ENCODE results near the gene ARID1B. TPM values are rescaled to one million over a fixed set of nuclear protein-coding genes. Genes with fewer than 3 reads are reported as not detected.

ARID1B gene
- total RNA-seq, 4 donors from 2014 or later = 87.1 to 194 (median 115) TPM

GRCh38 chr6:156809446-156810178, 32.4 kb downstream of the ARID1B start:
- intact Hi-C loops (cut with DNase I; ENCODE audit: low total_unique reads) (no loop called here), in situ Hi-C loops (cut with MboI; ENCODE audit: low pct_ligation_motif_present in 1 of 4, low pct_unique_long_range_greater_than_20kb in 1 of 4, low sequenced_read_pairs in 3 of 4) (no loop called here)
- no peaks in the 10 kb centered on the region for H3K36me3 ChIP-seq
- 92 to 100% methylated on average over 1 to 2 of the region's 2 CpGs for WGBS, 2 donors (ENCODE audit: low coverage in 1 of 2)
- H3K9me3 ChIP-seq = no peaks in the 10 kb centered on the region
- H3K4me1 ChIP-seq = peaks cover 10 to 36% (median 14%) of the 10 kb centered on the region in 4 donors
- H3K4me3 ChIP-seq = no peak overlapping the region
- no peak for DNase-seq
- TF ChIP-seq CTCF (IDR thresholded peaks at IDR 0.05) (no peak), POLR2AphosphoS5 (IDR thresholded peaks at IDR 0.05) (no peak), POLR2A (IDR thresholded peaks at IDR 0.05) (no peak), EP300 (IDR thresholded peaks at IDR 0.05; ENCODE audit: low read depth) (no peak)
- peak overlapping the region in 1 of 4 donors; percentile 8 for H3K27ac ChIP-seq
- H3K27me3 ChIP-seq = no peaks in the 10 kb centered on the region

- no peaks in the 10 kb centered on the region for H3K9me3 ChIP-seq
- in situ Hi-C loops (cut with MboI; ENCODE audit: low pct_ligation_motif_present in 1 of 4, low pct_unique_long_range_greater_than_20kb in 1 of 4, low sequenced_read_pairs in 3 of 4) (no loop called here), intact Hi-C loops (cut with DNase I; ENCODE audit: low total_unique reads) (no loop called here)
- TF ChIP-seq POLR2AphosphoS5 (IDR thresholded peaks at IDR 0.05) = no peak
- TF ChIP-seq EP300 (IDR thresholded peaks at IDR 0.05; ENCODE audit: low read depth) = no peak
- no peak for TF ChIP-seq POLR2A (IDR thresholded peaks at IDR 0.05)
- no peak for TF ChIP-seq CTCF (IDR thresholded peaks at IDR 0.05)
- WGBS, 2 donors (ENCODE audit: low coverage in 1 of 2) = 87 to 96% methylated on average over 5 to 8 of the region's 8 CpGs
- H3K4me1 ChIP-seq = peaks cover 10 to 47% (median 13%) of the 10 kb centered on the region in 4 donors
- DNase-seq = no peak
- no peaks in the 10 kb centered on the region for H3K36me3 ChIP-seq
- H3K4me3 ChIP-seq = no peak overlapping the region
- H3K27me3 ChIP-seq = no peaks in the 10 kb centered on the region
- no peak overlapping the region for H3K27ac ChIP-seq
Observed at GRCh38 chr6:156814036-156814581, 36.9 kb downstream of the ARID1B start.

- Histone ChIP-seq H3K27me3 (no peaks in the 10 kb centered on the region), H3K4me3 (no peak overlapping the region), H3K36me3 (no peaks in the 10 kb centered on the region), H3K4me1 (peaks cover 7 to 43% (median 17%) of the 10 kb centered on the region in 4 donors), H3K9me3 (no peaks in the 10 kb centered on the region), H3K27ac (peak overlapping the region in 2 of 4 donors; percentile 7 to 11)
- WGBS, 2 donors (ENCODE audit: low coverage in 1 of 2) = 73 to 80% methylated on average over 6 to 7 of the region's 7 CpGs
- in situ Hi-C loops (cut with MboI; ENCODE audit: low pct_ligation_motif_present in 1 of 4, low pct_unique_long_range_greater_than_20kb in 1 of 4, low sequenced_read_pairs in 3 of 4) (no loop called here), intact Hi-C loops (cut with DNase I; ENCODE audit: low total_unique reads) (no loop called here)
- peak in 2 of 3 donors; percentile 30 to 32 for TF ChIP-seq POLR2AphosphoS5 (IDR thresholded peaks at IDR 0.05)
- no peak for TF ChIP-seq CTCF (IDR thresholded peaks at IDR 0.05)
- peak; percentile 35 for DNase-seq
Observed at GRCh38 chr6:156816505-156816904, 39.3 kb downstream of the ARID1B start.

GRCh38 chr6:156820089-156820798, 43.1 kb downstream of the ARID1B start:
- no peak for TF ChIP-seq POLR2AphosphoS5 (IDR thresholded peaks at IDR 0.05)
- no peak for TF ChIP-seq EP300 (IDR thresholded peaks at IDR 0.05; ENCODE audit: low read depth)
- no peak for TF ChIP-seq POLR2A (IDR thresholded peaks at IDR 0.05)
- TF ChIP-seq CTCF (IDR thresholded peaks at IDR 0.05) = no peak
- Histone ChIP-seq H3K27me3 (no peaks in the 10 kb centered on the region), H3K9me3 (no peaks in the 10 kb centered on the region), H3K4me1 (peaks cover 7 to 53% (median 23%) of the 10 kb centered on the region in 4 donors), H3K4me3 (no peak overlapping the region), H3K36me3 (no peaks in the 10 kb centered on the region), H3K27ac (no peak overlapping the region)
- DNase-seq = no peak
- intact Hi-C loops (cut with DNase I; ENCODE audit: low total_unique reads) = no loop called here
- in situ Hi-C loops (cut with MboI; ENCODE audit: low pct_ligation_motif_present in 1 of 4, low pct_unique_long_range_greater_than_20kb in 1 of 4, low sequenced_read_pairs in 3 of 4) = no loop called here
- 93 to 96% methylated on average over 3 of the region's 3 CpGs for WGBS, 2 donors (ENCODE audit: low coverage in 1 of 2)

Measured in transverse colon (tissue), 4 donors.